CD4-positive, alpha-beta T cell treated with Interleukin-12 subunit alpha and Interleukin-12 subunit beta, for 1 hour (primary cell): Measurements from ENCODE around the gene ELFN2.

Experiments used
- DNase-seq: peaks from one replicate; pipeline ENCODE4 v3.0.0-alpha.2; 2020

ELFN2 gene

GRCh38 chr22:37378642-37379058 is 48.6 kb downstream of the ELFN2 start:
- DNase-seq = no peak

GRCh38 chr22:37377927-37378326 is 49.4 kb downstream of the ELFN2 start:
- no peak for DNase-seq

GRCh38 chr22:37377138-37377537 is 50.1 kb downstream of the ELFN2 start:
- DNase-seq = no peak

GRCh38 chr22:37376643-37377042 is 50.6 kb downstream of the ELFN2 start:
- DNase-seq = no peak

GRCh38 chr22:37375801-37376200 is 51.5 kb downstream of the ELFN2 start:
- DNase-seq = no peak

GRCh38 chr22:37374571-37374970 is 52.7 kb downstream of the ELFN2 start:
- DNase-seq = no peak

- no peak for DNase-seq
Observed at GRCh38 chr22:37373451-37373850, 53.8 kb downstream of the ELFN2 start.

GRCh38 chr22:37371911-37372310 is 55.4 kb downstream of the ELFN2 start:
- no peak for DNase-seq

GRCh38 chr22:37371491-37371890 is 55.8 kb downstream of the ELFN2 start:
- DNase-seq = no peak

GRCh38 chr22:37370306-37370979 is 56.8 kb downstream of the ELFN2 start:
- DNase-seq = no peak

GRCh38 chr22:37369483-37369882 is 57.8 kb downstream of the ELFN2 start:
- DNase-seq = no peak

- DNase-seq = no peak
Observed at GRCh38 chr22:37368058-37368457, 59.2 kb downstream of the ELFN2 start.

GRCh38 chr22:37366601-37367000 is 60.7 kb downstream of the ELFN2 start:
- DNase-seq = no peak

GRCh38 chr22:37365950-37366349 is 61.3 kb downstream of the ELFN2 start:
- no peak for DNase-seq

- DNase-seq = no peak
Observed at GRCh38 chr22:37363261-37363992, 63.9 kb downstream of the ELFN2 start.

- DNase-seq = no peak
Observed at GRCh38 chr22:37362621-37363020, 64.7 kb downstream of the ELFN2 start.

- DNase-seq = no peak
Observed at GRCh38 chr22:37358917-37359316, 68.4 kb downstream of the ELFN2 start.

GRCh38 chr22:37358386-37358785 is 68.9 kb downstream of the ELFN2 start:
- DNase-seq = no peak

GRCh38 chr22:37357446-37358075 is 69.7 kb downstream of the ELFN2 start:
- DNase-seq = no peak

- no peak for DNase-seq
Observed at GRCh38 chr22:37356922-37357321, 70.4 kb downstream of the ELFN2 start.

GRCh38 chr22:37355174-37355573 is 72.1 kb downstream of the ELFN2 start:
- DNase-seq = no peak

GRCh38 chr22:37354670-37355069 is 72.6 kb downstream of the ELFN2 start:
- DNase-seq = no peak

- DNase-seq = no peak
Observed at GRCh38 chr22:37354261-37354660, 73.0 kb downstream of the ELFN2 start.

GRCh38 chr22:37353839-37354238 is 73.4 kb downstream of the ELFN2 start:
- DNase-seq = no peak
